B cell (primary cell): Measurements from ENCODE around the gene FBXL16. TPM values are rescaled to one million over a fixed set of nuclear protein-coding genes. Genes with fewer than 3 reads are reported as not detected.

Experiments
- ATAC-seq: fragments of 200-7000 bp; cut with Tn5 transposase; one replicate; pipeline ENCODE4 v1.10.0; 2021; ENCODE audit warnings: low read depth, mild to moderate bottlenecking, moderate number of reproducible peaks, moderate library complexity
- CTCF ChIA-PET: fragments of 350-600 bp; sonication (Branson Sonifier 250); formaldehyde crosslinking; loops from one replicate; lab custom pipeline; 2021; ENCODE audit warnings: antibody characterized with exemption, inconsistent platforms; lab: Charles Lee
- POLR2A ChIA-PET: fragments of 350-600 bp; sonication (Branson Sonifier 250); formaldehyde crosslinking; loops from one replicate; lab custom pipeline; 2021; ENCODE audit warnings: antibody characterized with exemption; lab: Charles Lee
- DNase-seq: peaks from one replicate; pipeline ENCODE4 v3.0.0; 2013
- H2AFZ ChIP-seq: 2 replicates; pipeline ENCODE4 v1.6.1; 2012; ENCODE audit warnings: mild to moderate bottlenecking, low read depth, low read length; ENCODE audit not compliant: insufficient read depth, poor library complexity, severe bottlenecking
- H3K27ac ChIP-seq, 2 donors: 1 replicate in 1 of 2; 2 replicates in 1 of 2; pipeline ENCODE4 v1.5.1; 2012 to 2013; ENCODE audit warnings: low read length in 2 of 2, mild to moderate bottlenecking in 2 of 2, moderate library complexity in 1 of 2
- H3K27me3 ChIP-seq, 4 experiments: fragments of 200-600 bp in 1 of 4; sonication (generic) in 1 of 4; replicated peaks in 1 of 4; 1 replicate in 2 of 4; 2 replicates in 2 of 4; pipeline versions ENCODE4 v1.6.1 to v1.7.0; 2013 to 2016; ENCODE audit warnings: low read length in 3 of 4, mild to moderate bottlenecking in 2 of 4, mixed read lengths in 1 of 4, moderate library complexity in 1 of 4; ENCODE audit not compliant: insufficient read depth in 4 of 4, control insufficient read depth in 3 of 4; ENCODE audit errors: control extremely low read depth in 1 of 4
- H3K36me3 ChIP-seq, 2 experiments: replicated peaks in 1 of 2; 1 replicate in 1 of 2; 2 replicates in 1 of 2; pipeline versions ENCODE4 v1.6.1 to v1.7.1; 2013; ENCODE audit warnings: low read length in 1 of 2; ENCODE audit not compliant: insufficient read depth in 2 of 2, control insufficient read depth in 1 of 2; ENCODE audit errors: control extremely low read depth in 1 of 2, extremely low read depth in 1 of 2
- H3K4me1 ChIP-seq, 2 donors: fragments of 200-600 bp in 1 of 2; sonication (generic) in 1 of 2; 1 replicate in 1 of 2; 2 replicates in 1 of 2; pipeline versions ENCODE4 v1.5.1 to v1.6.1; 2013 to 2017; ENCODE audit warnings: low read length in 2 of 2; ENCODE audit not compliant: control insufficient read depth in 2 of 2, insufficient read depth in 2 of 2
- H3K4me2 ChIP-seq: replicated peaks from 2 replicates; pipeline ENCODE3; 2012; ENCODE audit warnings: mild to moderate bottlenecking, low read depth, low read length; ENCODE audit not compliant: poor library complexity, severe bottlenecking
- H3K4me3 ChIP-seq, 5 experiments: fragments of 200-600 bp in 1 of 5; sonication (generic) in 1 of 5; 1 replicate in 3 of 5; 2 replicates in 2 of 5; pipeline versions ENCODE4 v1.5.1 to v1.7.0; 2011 to 2016; ENCODE audit warnings: low read length in 4 of 5, mild to moderate bottlenecking in 4 of 5, low read depth in 2 of 5, control low read depth in 1 of 5, moderate library complexity in 1 of 5; ENCODE audit not compliant: insufficient read depth in 1 of 5; ENCODE audit errors: control extremely low read depth in 1 of 5, extremely low read depth in 1 of 5
- H3K79me2 ChIP-seq: fragments of 200-600 bp; sonication (generic); one replicate; pipeline ENCODE4 v1.6.0; 2016; ENCODE audit warnings: low read length; ENCODE audit not compliant: control insufficient read depth, insufficient read depth
- H3K9ac ChIP-seq: fragments of 200-600 bp; sonication (generic); 2 replicates; pipeline ENCODE4 v1.6.1; 2017; ENCODE audit warnings: mild to moderate bottlenecking, low read length, moderate library complexity
- H3K9me3 ChIP-seq, 3 donors: one replicate each; pipeline versions ENCODE4 v1.6.1 to v1.7.1; 2013; ENCODE audit warnings: low read length in 2 of 3; ENCODE audit not compliant: control insufficient read depth in 2 of 3, insufficient read depth in 1 of 3; ENCODE audit errors: control extremely low read depth in 1 of 3
- H4K20me1 ChIP-seq: 2 replicates; pipeline ENCODE4 v1.6.0; 2012; ENCODE audit warnings: mild to moderate bottlenecking, low read length; ENCODE audit not compliant: insufficient read depth, control insufficient read depth, poor library complexity, severe bottlenecking
- H3K27ac Mint-ChIP-seq: one replicate; pipeline ENCODE4 v1.8.0; 2021; ENCODE audit warnings: mixed read lengths
- H3K27me3 Mint-ChIP-seq: one replicate; pipeline ENCODE4 v1.8.0; 2021; ENCODE audit warnings: mixed read lengths
- H3K4me1 Mint-ChIP-seq: one replicate; pipeline ENCODE4 v1.8.0; 2021; ENCODE audit warnings: mixed read lengths
- H3K4me3 Mint-ChIP-seq: one replicate; pipeline ENCODE4 v1.8.0; 2021; ENCODE audit warnings: mixed read lengths
- H3K9me3 Mint-ChIP-seq: one replicate; pipeline ENCODE4 v1.8.0; 2022; ENCODE audit warnings: mixed read lengths; ENCODE audit not compliant: insufficient read depth
- EZH2 ChIP-seq: IDR thresholded peaks from 2 replicates; pipeline ENCODE4 v1.6.1; 2012; ENCODE audit warnings: borderline replicate concordance, low read depth, mild to moderate bottlenecking, moderate library complexity, low read length; ENCODE audit not compliant: insufficient read depth, poor library complexity, severe bottlenecking
- WGBS: methylation state at CpG from one replicate; pipeline ENCODE4 v1.1.5; 2013; ENCODE audit warnings: missing lambda C conversion rate; ENCODE audit not compliant: insufficient coverage; 5-methylcytosine and 5-hydroxymethylcytosine counted together
- intact Hi-C: fragments of 100-400 bp; cut with micrococcal nuclease; formaldehyde crosslinking; loops from one replicate; pipeline ENCODE4 v1.10.0; 2022
- polyA plus RNA-seq: library from polyadenylated mRNA; depleted of rRNA; stranded (reverse); fragments of >200 nt; gene quantifications from 2 replicates; pipeline ENCODE4 v1.2.3, GENCODE V29; 2012
- total RNA-seq, 2 donors: library from RNA; stranded (reverse); fragments of 120-200 nt in 1 of 2; gene quantifications; 1 replicate in 1 of 2; 2 replicates in 1 of 2; pipeline versions ENCODE4 v1.2.3 to v1.2.4, GENCODE V29; 2013 to 2022
- TF ChIP-seq, protein P1 (sequence below): fragments of 200-600 bp; IDR thresholded peaks from one replicate; pipeline ENCODE4 v1.8.0; 2022; ENCODE audit warnings: antibody characterized with exemption, mild to moderate bottlenecking

The FBXL16 gene
- total and polyA plus RNA-seq, 2 donors (not counting 1 experiment from before 2014, with no cell fraction given): 2.2 to 5.8 TPM

GRCh38 chr16:660459-661183 lies 45.0 kb downstream of the FBXL16 start:
- intact Hi-C loops: loop anchor here (1.0 to 2.0 kb wide), 4 partner anchors 11 to 81 kb away; partner anchors contain the start of genes JMJD8 and WDR90
- H2AFZ ChIP-seq: peak overlapping the region; percentile 78
- TF ChIP-seq, protein P1, sequence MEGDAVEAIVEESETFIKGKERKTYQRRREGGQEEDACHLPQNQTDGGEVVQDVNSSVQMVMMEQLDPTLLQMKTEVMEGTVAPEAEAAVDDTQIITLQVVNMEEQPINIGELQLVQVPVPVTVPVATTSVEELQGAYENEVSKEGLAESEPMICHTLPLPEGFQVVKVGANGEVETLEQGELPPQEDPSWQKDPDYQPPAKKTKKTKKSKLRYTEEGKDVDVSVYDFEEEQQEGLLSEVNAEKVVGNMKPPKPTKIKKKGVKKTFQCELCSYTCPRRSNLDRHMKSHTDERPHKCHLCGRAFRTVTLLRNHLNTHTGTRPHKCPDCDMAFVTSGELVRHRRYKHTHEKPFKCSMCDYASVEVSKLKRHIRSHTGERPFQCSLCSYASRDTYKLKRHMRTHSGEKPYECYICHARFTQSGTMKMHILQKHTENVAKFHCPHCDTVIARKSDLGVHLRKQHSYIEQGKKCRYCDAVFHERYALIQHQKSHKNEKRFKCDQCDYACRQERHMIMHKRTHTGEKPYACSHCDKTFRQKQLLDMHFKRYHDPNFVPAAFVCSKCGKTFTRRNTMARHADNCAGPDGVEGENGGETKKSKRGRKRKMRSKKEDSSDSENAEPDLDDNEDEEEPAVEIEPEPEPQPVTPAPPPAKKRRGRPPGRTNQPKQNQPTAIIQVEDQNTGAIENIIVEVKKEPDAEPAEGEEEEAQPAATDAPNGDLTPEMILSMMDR: peak; percentile 57
- TF ChIP-seq EZH2: no peak

DNA sequence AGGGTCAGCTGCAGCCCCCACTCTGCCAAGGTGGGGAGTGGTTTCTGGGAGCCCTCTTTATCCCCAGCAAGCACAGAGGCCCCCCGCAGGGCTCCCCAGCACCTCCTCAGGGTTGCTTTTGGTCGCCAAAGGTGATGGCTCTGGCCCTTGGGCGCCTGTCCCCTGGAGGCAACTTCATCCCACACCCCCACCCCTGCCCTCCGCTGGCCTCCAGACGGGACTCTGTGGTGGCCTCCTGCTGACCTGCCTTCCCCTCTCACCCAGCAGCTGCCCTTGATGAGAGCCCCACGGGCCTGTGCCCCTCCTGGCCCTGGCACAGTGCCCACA lies 45.5 kb downstream of the FBXL16 start:
- H3K27me3 Mint-ChIP-seq: no peaks in the 10 kb centered on the region
- H2AFZ ChIP-seq: peak overlapping the region; percentile 78
- H3K27me3 ChIP-seq: no peaks in the 10 kb centered on the region
- peak overlapping the region; percentile 50 for H3K4me3 Mint-ChIP-seq
- ATAC-seq (no peak), DNase-seq (no peak)
- no peak overlapping the region for H3K4me3 ChIP-seq
- peaks cover 10 to 17% of the 10 kb centered on the region in 2 donors for H3K4me1 ChIP-seq
- TF ChIP-seq, protein P1: no peak
- TF ChIP-seq EZH2: no peak
- no peaks in the 10 kb centered on the region for H4K20me1 ChIP-seq
- H3K9me3 ChIP-seq: no peaks in the 10 kb centered on the region
- H3K4me2 ChIP-seq: peak overlapping the region; percentile 72
- intact Hi-C loops: loop anchor here (1.0 to 2.0 kb wide), 4 partner anchors 11 to 81 kb away; partner anchors contain the start of genes JMJD8 and WDR90
- H3K27ac Mint-ChIP-seq: peak overlapping the region; percentile 56
- POLR2A ChIA-PET: interaction anchor here (1.0 to 1.7 kb wide), 2 partner anchors 11 to 276 kb away, joined by 5 to 6 read pairs; partner anchors contain the start of gene WDR90
- CTCF ChIA-PET: interaction anchor here (0.7 to 1.4 kb wide), 2 partner anchors 24 to 81 kb away, joined by 4 to 6 read pairs; partner anchors contain the start of gene METTL26
- 64% methylated on average over 6 of the region's 6 CpGs for WGBS
- H3K79me2 ChIP-seq: no peaks in the 10 kb centered on the region
- no peak overlapping the region for H3K9ac ChIP-seq
- H3K4me1 Mint-ChIP-seq: peaks cover 10% of the 10 kb centered on the region
- peak overlapping the region in 1 of 2 donors; percentile 43 for H3K27ac ChIP-seq
- no peaks in the 10 kb centered on the region for H3K36me3 ChIP-seq
- H3K9me3 Mint-ChIP-seq: no peaks in the 10 kb centered on the region

More at GRCh38 chr16:660459-661183, 45.0 kb downstream of the FBXL16 start:
- Mint-ChIP-seq H3K4me1 (peaks cover 10% of the 10 kb centered on the region), H3K9me3 (no peaks in the 10 kb centered on the region), H3K27ac (peak overlapping the region; percentile 56), H3K27me3 (no peaks in the 10 kb centered on the region), H3K4me3 (peak overlapping the region; percentile 52)
- no peaks in the 10 kb centered on the region for H3K79me2 ChIP-seq
- peak overlapping the region in 4 of 5 experiments; percentile 9 to 35 (median 24) for H3K4me3 ChIP-seq
- no peaks in the 10 kb centered on the region for H3K9me3 ChIP-seq
- WGBS: 27% methylated on average over 29 of the region's 43 CpGs
- ChIA-PET POLR2A (interaction anchor here (1.0 to 1.7 kb wide), 2 partner anchors 11 to 276 kb away, joined by 5 to 6 read pairs; partner anchors contain the start of gene WDR90), CTCF (interaction anchor here (0.7 to 1.4 kb wide), 2 partner anchors 24 to 81 kb away, joined by 4 to 6 read pairs (median 5); partner anchors contain the start of gene METTL26)
- peak overlapping the region in 1 of 2 donors; percentile 43 for H3K27ac ChIP-seq
- peaks cover 10 to 17% of the 10 kb centered on the region in 2 donors for H3K4me1 ChIP-seq
- H3K36me3 ChIP-seq: no peaks in the 10 kb centered on the region
- peak; percentile 81 for DNase-seq
- peak overlapping the region; percentile 78 for H3K4me2 ChIP-seq
- no peaks in the 10 kb centered on the region for H3K27me3 ChIP-seq
- no peaks in the 10 kb centered on the region for H4K20me1 ChIP-seq
- H3K9ac ChIP-seq: peak overlapping the region; percentile 32
- peak; percentile 90 for ATAC-seq
